ENCODE measurements around the gene F11R. TPM values are rescaled to one million over a fixed set of nuclear protein-coding genes. Genes with fewer than 3 reads are reported as not detected.
"Not testable (repeated sequence)": the region's sequence is repeated elsewhere in the genome, so short reads cannot be mapped to it uniquely, and the experiment has no call there.

F11R gene
- total RNA-seq, 4 donors from 2014 or later: 3.1 to 6.0 (median 5.3) TPM

- H3K4me1 ChIP-seq: no peaks in the 10 kb centered on the region
- no peak for TF ChIP-seq POLR2A (IDR thresholded peaks at IDR 0.05)
- TF ChIP-seq, protein P1, sequence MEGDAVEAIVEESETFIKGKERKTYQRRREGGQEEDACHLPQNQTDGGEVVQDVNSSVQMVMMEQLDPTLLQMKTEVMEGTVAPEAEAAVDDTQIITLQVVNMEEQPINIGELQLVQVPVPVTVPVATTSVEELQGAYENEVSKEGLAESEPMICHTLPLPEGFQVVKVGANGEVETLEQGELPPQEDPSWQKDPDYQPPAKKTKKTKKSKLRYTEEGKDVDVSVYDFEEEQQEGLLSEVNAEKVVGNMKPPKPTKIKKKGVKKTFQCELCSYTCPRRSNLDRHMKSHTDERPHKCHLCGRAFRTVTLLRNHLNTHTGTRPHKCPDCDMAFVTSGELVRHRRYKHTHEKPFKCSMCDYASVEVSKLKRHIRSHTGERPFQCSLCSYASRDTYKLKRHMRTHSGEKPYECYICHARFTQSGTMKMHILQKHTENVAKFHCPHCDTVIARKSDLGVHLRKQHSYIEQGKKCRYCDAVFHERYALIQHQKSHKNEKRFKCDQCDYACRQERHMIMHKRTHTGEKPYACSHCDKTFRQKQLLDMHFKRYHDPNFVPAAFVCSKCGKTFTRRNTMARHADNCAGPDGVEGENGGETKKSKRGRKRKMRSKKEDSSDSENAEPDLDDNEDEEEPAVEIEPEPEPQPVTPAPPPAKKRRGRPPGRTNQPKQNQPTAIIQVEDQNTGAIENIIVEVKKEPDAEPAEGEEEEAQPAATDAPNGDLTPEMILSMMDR (IDR thresholded peaks at IDR 0.05 in 4 of 5, conservative IDR thresholded peaks at IDR 0.05 in 1 of 5): peak in 1 of 5 experiments; percentile 9
- no peaks in the 10 kb centered on the region for H3K9me3 ChIP-seq
- H3K4me3 ChIP-seq: no peak overlapping the region
- intact Hi-C loops (cut with DNase I; ENCODE audit: low total_unique reads) (loop anchor here (2.0 kb wide), 1 partner anchor 53 kb away; no protein-coding TSS in a partner anchor), in situ Hi-C loops (cut with MboI; ENCODE audit: low sequenced_read_pairs in 4 of 4) (loop anchor here in 2 of 4 donors (10.0 kb wide), 1 partner anchor 101 kb away; the partner anchor contains the start of gene KLHDC9 (in 2 of the 2))
- H3K27me3 ChIP-seq: no peaks in the 10 kb centered on the region
- H3K27ac ChIP-seq: no peak overlapping the region
- ATAC-seq: no peak
- DNase-seq: no peak
- H3K36me3 ChIP-seq: no peaks in the 10 kb centered on the region
These were observed 27.3 kb downstream of the F11R start for GRCh38 chr1:160993544-160994193.

- H3K27me3 ChIP-seq, ATAC-seq, H3K4me1 ChIP-seq, H3K36me3 ChIP-seq, DNase-seq, H3K4me3 ChIP-seq, H3K9me3 ChIP-seq, H3K27ac ChIP-seq: not testable (repeated sequence)
- in situ Hi-C loops (cut with MboI; ENCODE audit: low sequenced_read_pairs in 4 of 4) (loop anchor here in 2 of 4 donors (10.0 kb wide), 1 partner anchor 103 kb away; the partner anchor contains the start of gene KLHDC9 (in 2 of the 2)), intact Hi-C loops (cut with DNase I; ENCODE audit: low total_unique reads) (loop anchor here (2.0 kb wide), 1 partner anchor 55 kb away; no protein-coding TSS in a partner anchor)
These were observed 28.9 kb downstream of the F11R start for GRCh38 chr1:160992036-160992435.

GRCh38 chr1:160987359-160988050, 33.4 kb downstream of the F11R start:
- Histone ChIP-seq H3K4me3 (no peak overlapping the region), H3K4me1 (no peaks in the 10 kb centered on the region), H3K9me3 (no peaks in the 10 kb centered on the region), H3K27me3 (peaks cover 0 to 8% (median 0%) of the 10 kb centered on the region in 3 donors), H3K36me3 (no peaks in the 10 kb centered on the region), H3K27ac (no peak overlapping the region)
- ATAC-seq (no peak), DNase-seq (no peak)
- TF ChIP-seq, protein P1 (IDR thresholded peaks at IDR 0.05 in 4 of 5, conservative IDR thresholded peaks at IDR 0.05 in 1 of 5): no peak
- no peak for TF ChIP-seq POLR2A (IDR thresholded peaks at IDR 0.05)
- in situ Hi-C loops (cut with MboI; ENCODE audit: low sequenced_read_pairs in 4 of 4): no loop called here
- intact Hi-C loops (cut with DNase I; ENCODE audit: low total_unique reads): no loop called here

DNA sequence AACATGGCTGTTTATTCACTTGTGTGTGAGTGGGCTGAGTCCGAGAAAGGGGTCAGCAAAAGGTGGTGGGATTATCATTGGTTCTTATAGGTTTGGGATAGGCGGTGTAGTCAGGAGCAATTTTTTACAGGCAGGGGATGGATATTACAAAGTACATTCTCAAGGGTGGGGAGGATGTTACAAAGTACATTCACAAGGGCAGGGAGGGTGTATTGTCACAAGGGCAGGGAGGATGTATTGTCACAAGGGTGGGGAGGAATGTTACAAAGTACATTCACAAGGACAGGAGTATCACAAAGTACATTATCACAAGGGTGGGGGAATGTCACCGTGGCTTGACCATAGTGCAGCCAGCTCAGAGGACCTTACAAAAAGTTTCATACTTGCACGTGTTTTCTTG, 35.2 kb downstream of the F11R start:
- no peaks in the 10 kb centered on the region for H3K36me3 ChIP-seq
- H3K27ac ChIP-seq: no peak overlapping the region
- no peak for TF ChIP-seq POLR2A (IDR thresholded peaks at IDR 0.05)
- TF ChIP-seq, protein P1 (IDR thresholded peaks at IDR 0.05 in 4 of 5, conservative IDR thresholded peaks at IDR 0.05 in 1 of 5): no peak
- intact Hi-C loops (cut with DNase I; ENCODE audit: low total_unique reads) (no loop called here), in situ Hi-C loops (cut with MboI; ENCODE audit: low sequenced_read_pairs in 4 of 4) (no loop called here)
- no peak for ATAC-seq
- no peaks in the 10 kb centered on the region for H3K4me1 ChIP-seq
- no peak for DNase-seq
- H3K27me3 ChIP-seq: peaks cover 15 to 20% (median 17%) of the 10 kb centered on the region in 3 donors
- H3K9me3 ChIP-seq: no peaks in the 10 kb centered on the region
- H3K4me3 ChIP-seq: no peak overlapping the region
